ENCODE results near the gene SCYGR8. TPM values are rescaled to one million over a fixed set of nuclear protein-coding genes. Genes with fewer than 3 reads are reported as not detected.

Gene SCYGR8
- total RNA-seq, 1 donor from 2014 or later, result 3.6 TPM

Small RNA genes within 50 kb of the gene (small RNA-seq; reads per million reads assigned to genes)
- gene RNA5SP121 (ENCODE audit: low replicate concordance), result not detected
- not detected for gene SNRPGP8 (ENCODE audit: low replicate concordance)

Other genes with a start within 250 kb of the SCYGR8 start
- gene SCYGR2, start 147.0 kb upstream of the SCYGR8 start, total RNA-seq, result not detected
- not detected for gene SCYGR3, start 131.1 kb upstream of the SCYGR8 start, total RNA-seq
- 0.89 TPM for gene SCYGR4, start 128.4 kb upstream of the SCYGR8 start, total RNA-seq
- gene SCYGR5, start 79.1 kb upstream of the SCYGR8 start, total RNA-seq, result not detected
- gene SLC19A3, start 27.9 kb upstream of the SCYGR8 start, total RNA-seq, result 18.3 TPM
- gene SCYGR6, start 21.1 kb upstream of the SCYGR8 start, total RNA-seq, result 2.4 TPM
- not detected for gene SCYGR7, start 17.6 kb upstream of the SCYGR8 start, total RNA-seq
- gene CCL20, start 67.9 kb downstream of the SCYGR8 start, total RNA-seq, result 33.2 TPM
- not detected for gene DAW1, start 125.7 kb downstream of the SCYGR8 start, total RNA-seq